RWPE1 (cell line): ENCODE data around the gene MYO7B.

Experiments
- CTCF ChIA-PET: fragments of 350-600 bp; sonication (Branson Sonifier 250); formaldehyde crosslinking; extraction: SDS; loops from one replicate; lab custom pipeline; 2021; lab: Yijun Ruan, JAX
- POLR2A ChIA-PET: fragments of 400-600 bp; formaldehyde crosslinking; extraction: SDS; loops from one replicate; lab custom pipeline; 2020; ENCODE audit warnings: antibody characterized with exemption; ENCODE audit not compliant: low non-redundant PET; lab: Yijun Ruan, JAX
- DNase-seq: peaks from one replicate; pipeline ENCODE4 v3.0.0; 2012; ENCODE audit warnings: low spot score
- H3K27ac ChIP-seq: fragments of 450-650 bp; 2 replicates; pipeline ENCODE4 v1.5.1; 2017
- CTCF ChIP-seq: fragments of 450-650 bp; conservative IDR thresholded peaks from 2 replicates; pipeline ENCODE4 v1.5.1; 2017; ENCODE audit warnings: low read depth, mild to moderate bottlenecking

Gene MYO7B

GRCh38 chr2:127611076-127611925, 75.8 kb downstream of the MYO7B start:
- ChIA-PET CTCF (interaction anchor here (1.4 to 1.5 kb wide), 2 partner anchors 20 to 39 kb away, joined by 3 to 5 read pairs; no protein-coding TSS in a partner anchor), POLR2A (no interaction called here)
- DNase-seq, result no peak
- no peak overlapping the region for H3K27ac ChIP-seq
- no peak for TF ChIP-seq CTCF

GRCh38 chr2:127612111-127612822, 76.8 kb downstream of the MYO7B start:
- CTCF ChIA-PET, result no interaction called here
- TF ChIP-seq CTCF, result no peak
- no peak overlapping the region for H3K27ac ChIP-seq
- POLR2A ChIA-PET, result no interaction called here
- DNase-seq, result no peak

- H3K27ac ChIP-seq, result no peak overlapping the region
- no peak for DNase-seq
- ChIA-PET POLR2A (no interaction called here), CTCF (interaction anchor here (0.6 kb wide), 1 partner anchor 36 kb away, joined by 4 read pairs; no protein-coding TSS in a partner anchor)
- TF ChIP-seq CTCF, result no peak
Measured at GRCh38 chr2:127614246-127614645, 78.8 kb downstream of the MYO7B start.

GRCh38 chr2:127614731-127615130, 79.2 kb downstream of the MYO7B start:
- TF ChIP-seq CTCF, result no peak
- ChIA-PET POLR2A (no interaction called here), CTCF (no interaction called here)
- no peak overlapping the region for H3K27ac ChIP-seq
- DNase-seq, result no peak

- no peak for TF ChIP-seq CTCF
- H3K27ac ChIP-seq, result no peak overlapping the region
- DNase-seq, result no peak
- ChIA-PET CTCF (interaction anchor here (0.6 kb wide), 1 partner anchor 16 kb away, joined by 6 read pairs; no protein-coding TSS in a partner anchor), POLR2A (no interaction called here)
Measured at GRCh38 chr2:127615511-127616166, 80.2 kb downstream of the MYO7B start.

GRCh38 chr2:127618551-127619202, 83.2 kb downstream of the MYO7B start:
- ChIA-PET CTCF (interaction anchor here (0.6 kb wide), 1 partner anchor 84 kb away, joined by 3 read pairs; no protein-coding TSS in a partner anchor), POLR2A (no interaction called here)
- no peak for TF ChIP-seq CTCF

More at GRCh38 chr2:127618551-127619202, 83.2 kb downstream of the MYO7B start:
- no peak overlapping the region for H3K27ac ChIP-seq
- DNase-seq, result no peak
